SK-N-SH (cell line): ENCODE results near the gene BCAS4. TPM values are rescaled to one million over a fixed set of nuclear protein-coding genes. Genes with fewer than 3 reads are reported as not detected.

Experiments used
- CTCF ChIA-PET: fragments of 300-600, 350-600 bp; formaldehyde crosslinking; extraction: SDS; loops from one replicate; lab custom pipeline; 2021; lab: Yijun Ruan, JAX
- POLR2A ChIA-PET: fragments of 350-600 bp; sonication (Branson Sonifier 250); formaldehyde crosslinking; extraction: SDS; loops from one replicate; lab custom pipeline; 2020; ENCODE audit warnings: antibody characterized with exemption, inconsistent platforms; lab: Yijun Ruan, JAX
- DNase-seq: peaks from one replicate; pipeline ENCODE4 v3.0.0; 2012
- H2AFZ ChIP-seq: fragments of 200-600 bp; sonication (generic); 2 replicates; pipeline ENCODE4 v1.8.1; 2016; ENCODE audit warnings: antibody characterized with exemption, mild to moderate bottlenecking, low read depth
- H3F3A ChIP-seq: fragments of 200-600 bp; sonication (generic); replicated peaks from 2 replicates; pipeline ENCODE3; 2016; ENCODE audit warnings: antibody characterized with exemption, mild to moderate bottlenecking; ENCODE audit not compliant: insufficient read depth
- H3K27ac ChIP-seq, 2 experiments: fragments of 200-500 bp in 1 of 2; fragments of 200-600 bp in 1 of 2; sonication (Bioruptor generic) in 1 of 2; sonication (generic), shearing (Covaris generic) in 1 of 2; 2 replicates each; pipeline versions ENCODE4 v1.5.1 to v1.6.1; 2014 to 2016; ENCODE audit warnings: low read depth in 2 of 2, inconsistent platforms in 1 of 2, low read length in 1 of 2, mild to moderate bottlenecking in 1 of 2, mixed read lengths in 1 of 2
- H3K27me3 ChIP-seq: fragments of 200-600 bp; sonication (generic), shearing (Covaris generic); 2 replicates; pipeline ENCODE4 v1.6.1; 2016; ENCODE audit warnings: mixed run types; ENCODE audit not compliant: insufficient read depth
- H3K36me3 ChIP-seq, 2 experiments: fragments of 200-500 bp in 1 of 2; fragments of 200-600 bp in 1 of 2; sonication (Bioruptor generic) in 1 of 2; sonication (generic) in 1 of 2; replicated peaks in 1 of 2; 2 replicates each; pipeline versions ENCODE3 to v1.5.1; 2014 to 2016; ENCODE audit warnings: low read length in 1 of 2, mild to moderate bottlenecking in 1 of 2; ENCODE audit not compliant: insufficient read depth in 2 of 2, control insufficient read depth in 1 of 2
- H3K4me1 ChIP-seq, 2 experiments: fragments of 200-500 bp in 1 of 2; fragments of 200-600 bp in 1 of 2; sonication (Bioruptor generic) in 1 of 2; sonication (generic), shearing (Covaris generic) in 1 of 2; 2 replicates each; pipeline versions ENCODE4 v1.5.1 to v1.6.1; 2014 to 2016; ENCODE audit warnings: low read depth in 1 of 2, low read length in 1 of 2, mixed run types in 1 of 2; ENCODE audit not compliant: insufficient read depth in 2 of 2, control insufficient read depth in 1 of 2
- H3K4me2 ChIP-seq: fragments of 200-600 bp; sonication (generic), shearing (Covaris generic); 2 replicates; pipeline ENCODE4 v1.6.1; 2017; ENCODE audit warnings: mixed run types
- H3K4me3 ChIP-seq, 2 experiments: fragments of 200-500 bp in 1 of 2; fragments of 200-600 bp in 1 of 2; sonication (Bioruptor generic) in 1 of 2; sonication (generic), shearing (Covaris generic) in 1 of 2; 2 replicates each; pipeline versions ENCODE4 v1.5.1 to v1.8.1; 2014 to 2016; ENCODE audit warnings: low read depth in 2 of 2, inconsistent platforms in 1 of 2, low read length in 1 of 2, mild to moderate bottlenecking in 1 of 2, mixed read lengths in 1 of 2, moderate library complexity in 1 of 2
- H3K79me2 ChIP-seq: fragments of 200-600 bp; sonication (generic); 2 replicates; pipeline ENCODE4 v1.8.1; 2017; ENCODE audit warnings: mild to moderate bottlenecking; ENCODE audit not compliant: insufficient read depth
- H3K9ac ChIP-seq: fragments of 200-600 bp; sonication (generic); 2 replicates; pipeline ENCODE4 v1.6.1; 2017; ENCODE audit warnings: mixed run types
- H3K9me2 ChIP-seq: fragments of 200-600 bp; sonication (generic); 2 replicates; pipeline ENCODE4 v1.6.1; 2017; ENCODE audit warnings: mixed run types
- H3K9me3 ChIP-seq: fragments of 200-600 bp; sonication (generic); 2 replicates; pipeline ENCODE4 v1.6.1; 2017; ENCODE audit warnings: mixed run types, mild to moderate bottlenecking, moderate library complexity
- H4K20me1 ChIP-seq: fragments of 200-600 bp; sonication (generic); 2 replicates; pipeline ENCODE4 v1.6.1; 2017; ENCODE audit warnings: mild to moderate bottlenecking, mixed run types; ENCODE audit not compliant: insufficient read depth
- CHD2 ChIP-seq: fragments of 150-350 bp; IDR thresholded peaks from 2 replicates; pipeline ENCODE4 v1.6.1; 2018; ENCODE audit warnings: low read length; ENCODE audit not compliant: partially characterized antibody
- EP300 ChIP-seq, 2 experiments: IDR thresholded peaks; 2 replicates each; pipeline versions ENCODE4 v1.4.0 to v1.6.1; 2012; ENCODE audit warnings: borderline replicate concordance in 1 of 2, low read depth in 1 of 2, low read length in 1 of 2
- EZH2phosphoT487 ChIP-seq: fragments of 200-600 bp; sonication (generic); IDR thresholded peaks from 2 replicates; pipeline ENCODE4 v1.6.1; 2017; ENCODE audit warnings: low read depth, mixed run types, mild to moderate bottlenecking, antibody characterized with exemption, moderate library complexity, borderline replicate concordance
- MEF2A ChIP-seq: IDR thresholded peaks from 2 replicates; pipeline ENCODE4 v1.4.0; 2012; ENCODE audit warnings: low read depth, borderline replicate concordance
- MXI1 ChIP-seq: IDR thresholded peaks from 2 replicates; pipeline ENCODE4 v1.6.1; 2012; ENCODE audit warnings: mild to moderate bottlenecking, low read depth, low read length, improper control_type of control experiment
- NFIC ChIP-seq: IDR thresholded peaks from 2 replicates; pipeline ENCODE4 v1.4.0; 2012; ENCODE audit warnings: borderline replicate concordance
- RAD21 ChIP-seq: IDR thresholded peaks from 2 replicates; pipeline ENCODE4 v1.6.1; 2012; ENCODE audit warnings: mild to moderate bottlenecking, low read length
- SMC3 ChIP-seq: IDR thresholded peaks from 2 replicates; pipeline ENCODE4 v1.6.1; 2012; ENCODE audit warnings: low read depth, low read length, improper control_type of control experiment
- WGBS: methylation state at CpG from one replicate; pipeline ENCODE4 v1.1.6; 2017; ENCODE audit warnings: low lambda C conversion rate; 5-methylcytosine and 5-hydroxymethylcytosine counted together
- polyA plus RNA-seq, 3 experiments: library from polyadenylated mRNA; depleted of rRNA; stranded (reverse); fragments of >200 nt; gene quantifications; 2 replicates each; pipeline ENCODE4 v1.2.3, GENCODE V29; 2012
- TF ChIP-seq, protein P1 (sequence below): IDR thresholded peaks from 2 replicates; pipeline ENCODE4; 2012
- TF ChIP-seq, protein P2 (sequence below): IDR thresholded peaks from 2 replicates; pipeline ENCODE4 v1.4.0; 2012; ENCODE audit warnings: low read depth, borderline replicate concordance
- TF ChIP-seq, protein P3 (sequence below): fragments of 200-600 bp; sonication (generic); IDR thresholded peaks from 2 replicates; pipeline ENCODE4 v1.6.1; 2017; ENCODE audit warnings: antibody characterized with exemption, mild to moderate bottlenecking, moderate library complexity

Gene BCAS4
- polyA plus RNA-seq, 1 of the 3 experiments (the other 2 are of a cell fraction): 43.8 TPM

DNA sequence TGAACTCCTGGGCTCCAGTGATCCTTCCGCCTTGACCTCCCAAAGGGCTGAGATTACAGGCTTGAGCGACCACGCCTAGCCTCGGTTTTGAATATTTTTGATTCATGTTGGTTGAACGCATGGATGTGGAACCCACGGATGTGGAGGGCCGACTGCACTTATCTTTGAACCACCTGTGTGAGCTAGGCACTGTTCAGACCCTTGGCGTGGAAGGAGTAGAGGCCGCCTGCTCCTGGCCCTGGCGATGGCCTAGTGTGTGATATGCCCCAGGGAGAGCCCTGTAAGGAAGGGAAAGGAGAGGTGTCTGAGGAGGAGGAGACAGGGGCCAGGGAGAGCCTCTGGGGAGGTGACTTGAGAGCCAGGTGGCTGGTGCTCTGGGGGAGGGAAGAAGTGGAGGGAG, 64.3 kb downstream of the BCAS4 start:
- no peak overlapping the region for H3K9ac ChIP-seq
- H3K4me1 ChIP-seq: peaks cover 0 to 21% of the 10 kb centered on the region in 2 experiments; a peak in 2 of 4 replicates
- H3K27ac ChIP-seq: no peak overlapping the region
- ChIA-PET POLR2A (no interaction called here), CTCF (interaction anchor here (1.2 to 1.6 kb wide), 2 partner anchors 65 to 70 kb away, joined by 4 read pairs; partner anchors contain the start of gene BCAS4)
- DNase-seq: no peak
- no peak overlapping the region for H3K4me2 ChIP-seq
- H3F3A ChIP-seq: no peaks in the 10 kb centered on the region
- no peaks in the 10 kb centered on the region for H3K36me3 ChIP-seq
- H3K9me3 ChIP-seq: no peaks in the 10 kb centered on the region
- 97% methylated on average over 10 of the region's 10 CpGs for WGBS
- H3K79me2 ChIP-seq: no peaks in the 10 kb centered on the region
- H3K9me2 ChIP-seq: no peaks in the 10 kb centered on the region
- no peaks in the 10 kb centered on the region for H3K27me3 ChIP-seq
- H3K4me3 ChIP-seq: no peak overlapping the region
- no peaks in the 10 kb centered on the region for H4K20me1 ChIP-seq
- H2AFZ ChIP-seq: no peak overlapping the region
- no peak for TF ChIP-seq MEF2A

DNA sequence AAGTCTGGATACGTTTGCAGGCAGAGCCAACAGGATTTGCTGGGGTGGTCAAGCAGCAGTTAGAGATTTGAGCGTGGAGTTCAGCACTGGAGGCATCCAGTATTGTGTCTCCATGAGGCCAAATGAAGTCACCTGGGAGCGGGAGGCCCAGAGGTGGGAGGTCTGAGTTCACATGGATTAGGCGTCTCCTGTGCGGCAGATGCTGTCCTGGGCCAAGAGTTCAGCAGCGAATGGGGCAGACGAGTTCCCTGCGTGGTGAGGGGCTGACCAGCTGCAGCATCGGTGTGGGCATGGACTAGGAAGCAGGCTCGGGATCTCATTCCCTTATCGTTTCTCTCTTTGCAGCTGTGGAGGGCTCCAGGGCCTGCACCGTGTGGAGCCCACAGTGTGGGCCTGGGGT, 66.2 kb downstream of the BCAS4 start:
- no peaks in the 10 kb centered on the region for H3K9me3 ChIP-seq
- H3K4me2 ChIP-seq: no peak overlapping the region
- H3K79me2 ChIP-seq: no peaks in the 10 kb centered on the region
- no peaks in the 10 kb centered on the region for H3K36me3 ChIP-seq
- no peak overlapping the region for H2AFZ ChIP-seq
- ChIA-PET CTCF (interaction anchor here (1.3 kb wide), 1 partner anchor 71 kb away, joined by 3 read pairs; the partner anchor contains the start of gene ADNP), POLR2A (no interaction called here)
- no peak overlapping the region for H3K4me3 ChIP-seq
- no peaks in the 10 kb centered on the region for H3F3A ChIP-seq
- no peak overlapping the region for H3K27ac ChIP-seq
- no peak for DNase-seq
- H3K9me2 ChIP-seq: no peaks in the 10 kb centered on the region
- peaks cover 0 to 15% of the 10 kb centered on the region in 2 experiments; a peak in 1 of 4 replicates for H3K4me1 ChIP-seq
- H3K9ac ChIP-seq: no peak overlapping the region
- H4K20me1 ChIP-seq: no peaks in the 10 kb centered on the region
- 86% methylated on average over 11 of the region's 12 CpGs for WGBS
- H3K27me3 ChIP-seq: no peaks in the 10 kb centered on the region
- TF ChIP-seq MXI1 (no peak), SMC3 (no peak), CHD2 (no peak), NFIC (no peak), EP300 (IDR thresholded peaks at IDR 0.05; ENCODE audit: borderline replicate concordance in 1 of 2, low read depth in 1 of 2, low read length in 1 of 2) (no peak), EZH2phosphoT487 (no peak), RAD21 (no peak)
- TF ChIP-seq, protein P1, sequence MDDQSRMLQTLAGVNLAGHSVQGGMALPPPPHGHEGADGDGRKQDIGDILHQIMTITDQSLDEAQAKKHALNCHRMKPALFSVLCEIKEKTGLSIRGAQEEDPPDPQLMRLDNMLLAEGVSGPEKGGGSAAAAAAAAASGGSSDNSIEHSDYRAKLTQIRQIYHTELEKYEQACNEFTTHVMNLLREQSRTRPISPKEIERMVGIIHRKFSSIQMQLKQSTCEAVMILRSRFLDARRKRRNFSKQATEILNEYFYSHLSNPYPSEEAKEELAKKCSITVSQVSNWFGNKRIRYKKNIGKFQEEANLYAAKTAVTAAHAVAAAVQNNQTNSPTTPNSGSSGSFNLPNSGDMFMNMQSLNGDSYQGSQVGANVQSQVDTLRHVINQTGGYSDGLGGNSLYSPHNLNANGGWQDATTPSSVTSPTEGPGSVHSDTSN: no peak
- TF ChIP-seq, protein P2, sequence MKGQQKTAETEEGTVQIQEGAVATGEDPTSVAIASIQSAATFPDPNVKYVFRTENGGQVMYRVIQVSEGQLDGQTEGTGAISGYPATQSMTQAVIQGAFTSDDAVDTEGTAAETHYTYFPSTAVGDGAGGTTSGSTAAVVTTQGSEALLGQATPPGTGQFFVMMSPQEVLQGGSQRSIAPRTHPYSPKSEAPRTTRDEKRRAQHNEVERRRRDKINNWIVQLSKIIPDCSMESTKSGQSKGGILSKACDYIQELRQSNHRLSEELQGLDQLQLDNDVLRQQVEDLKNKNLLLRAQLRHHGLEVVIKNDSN: no peak
- TF ChIP-seq, protein P3, sequence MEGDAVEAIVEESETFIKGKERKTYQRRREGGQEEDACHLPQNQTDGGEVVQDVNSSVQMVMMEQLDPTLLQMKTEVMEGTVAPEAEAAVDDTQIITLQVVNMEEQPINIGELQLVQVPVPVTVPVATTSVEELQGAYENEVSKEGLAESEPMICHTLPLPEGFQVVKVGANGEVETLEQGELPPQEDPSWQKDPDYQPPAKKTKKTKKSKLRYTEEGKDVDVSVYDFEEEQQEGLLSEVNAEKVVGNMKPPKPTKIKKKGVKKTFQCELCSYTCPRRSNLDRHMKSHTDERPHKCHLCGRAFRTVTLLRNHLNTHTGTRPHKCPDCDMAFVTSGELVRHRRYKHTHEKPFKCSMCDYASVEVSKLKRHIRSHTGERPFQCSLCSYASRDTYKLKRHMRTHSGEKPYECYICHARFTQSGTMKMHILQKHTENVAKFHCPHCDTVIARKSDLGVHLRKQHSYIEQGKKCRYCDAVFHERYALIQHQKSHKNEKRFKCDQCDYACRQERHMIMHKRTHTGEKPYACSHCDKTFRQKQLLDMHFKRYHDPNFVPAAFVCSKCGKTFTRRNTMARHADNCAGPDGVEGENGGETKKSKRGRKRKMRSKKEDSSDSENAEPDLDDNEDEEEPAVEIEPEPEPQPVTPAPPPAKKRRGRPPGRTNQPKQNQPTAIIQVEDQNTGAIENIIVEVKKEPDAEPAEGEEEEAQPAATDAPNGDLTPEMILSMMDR: no peak
- TF ChIP-seq, all 33 proteins: peak for 0
